SK-N-SH (cell line): ENCODE measurements around the gene BTAF1. TPM values are rescaled to one million over a fixed set of nuclear protein-coding genes. Genes with fewer than 3 reads are reported as not detected.

Experiments used
- CTCF ChIA-PET: fragments of 300-600, 350-600 bp; formaldehyde crosslinking; extraction: SDS; loops from one replicate; lab custom pipeline; 2021; lab: Yijun Ruan, JAX
- POLR2A ChIA-PET: fragments of 350-600 bp; sonication (Branson Sonifier 250); formaldehyde crosslinking; extraction: SDS; loops from one replicate; lab custom pipeline; 2020; ENCODE audit warnings: antibody characterized with exemption, inconsistent platforms; lab: Yijun Ruan, JAX
- DNase-seq: peaks from one replicate; pipeline ENCODE4 v3.0.0; 2012
- H2AFZ ChIP-seq: fragments of 200-600 bp; sonication (generic); 2 replicates; pipeline ENCODE4 v1.8.1; 2016; ENCODE audit warnings: antibody characterized with exemption, mild to moderate bottlenecking, low read depth
- H3F3A ChIP-seq: fragments of 200-600 bp; sonication (generic); replicated peaks from 2 replicates; pipeline ENCODE3; 2016; ENCODE audit warnings: antibody characterized with exemption, mild to moderate bottlenecking; ENCODE audit not compliant: insufficient read depth
- H3K27ac ChIP-seq, 2 experiments: fragments of 200-500 bp in 1 of 2; fragments of 200-600 bp in 1 of 2; sonication (Bioruptor generic) in 1 of 2; sonication (generic), shearing (Covaris generic) in 1 of 2; 2 replicates each; pipeline versions ENCODE4 v1.5.1 to v1.6.1; 2014 to 2016; ENCODE audit warnings: low read depth in 2 of 2, inconsistent platforms in 1 of 2, low read length in 1 of 2, mild to moderate bottlenecking in 1 of 2, mixed read lengths in 1 of 2
- H3K27me3 ChIP-seq: fragments of 200-600 bp; sonication (generic), shearing (Covaris generic); 2 replicates; pipeline ENCODE4 v1.6.1; 2016; ENCODE audit warnings: mixed run types; ENCODE audit not compliant: insufficient read depth
- H3K36me3 ChIP-seq, 2 experiments: fragments of 200-500 bp in 1 of 2; fragments of 200-600 bp in 1 of 2; sonication (Bioruptor generic) in 1 of 2; sonication (generic) in 1 of 2; replicated peaks in 1 of 2; 2 replicates each; pipeline versions ENCODE3 to v1.5.1; 2014 to 2016; ENCODE audit warnings: low read length in 1 of 2, mild to moderate bottlenecking in 1 of 2; ENCODE audit not compliant: insufficient read depth in 2 of 2, control insufficient read depth in 1 of 2
- H3K4me1 ChIP-seq, 2 experiments: fragments of 200-500 bp in 1 of 2; fragments of 200-600 bp in 1 of 2; sonication (Bioruptor generic) in 1 of 2; sonication (generic), shearing (Covaris generic) in 1 of 2; 2 replicates each; pipeline versions ENCODE4 v1.5.1 to v1.6.1; 2014 to 2016; ENCODE audit warnings: low read depth in 1 of 2, low read length in 1 of 2, mixed run types in 1 of 2; ENCODE audit not compliant: insufficient read depth in 2 of 2, control insufficient read depth in 1 of 2
- H3K4me2 ChIP-seq: fragments of 200-600 bp; sonication (generic), shearing (Covaris generic); 2 replicates; pipeline ENCODE4 v1.6.1; 2017; ENCODE audit warnings: mixed run types
- H3K4me3 ChIP-seq, 2 experiments: fragments of 200-500 bp in 1 of 2; fragments of 200-600 bp in 1 of 2; sonication (Bioruptor generic) in 1 of 2; sonication (generic), shearing (Covaris generic) in 1 of 2; 2 replicates each; pipeline versions ENCODE4 v1.5.1 to v1.8.1; 2014 to 2016; ENCODE audit warnings: low read depth in 2 of 2, inconsistent platforms in 1 of 2, low read length in 1 of 2, mild to moderate bottlenecking in 1 of 2, mixed read lengths in 1 of 2, moderate library complexity in 1 of 2
- H3K79me2 ChIP-seq: fragments of 200-600 bp; sonication (generic); 2 replicates; pipeline ENCODE4 v1.8.1; 2017; ENCODE audit warnings: mild to moderate bottlenecking; ENCODE audit not compliant: insufficient read depth
- H3K9ac ChIP-seq: fragments of 200-600 bp; sonication (generic); 2 replicates; pipeline ENCODE4 v1.6.1; 2017; ENCODE audit warnings: mixed run types
- H3K9me2 ChIP-seq: fragments of 200-600 bp; sonication (generic); 2 replicates; pipeline ENCODE4 v1.6.1; 2017; ENCODE audit warnings: mixed run types
- H3K9me3 ChIP-seq: fragments of 200-600 bp; sonication (generic); 2 replicates; pipeline ENCODE4 v1.6.1; 2017; ENCODE audit warnings: mixed run types, mild to moderate bottlenecking, moderate library complexity
- H4K20me1 ChIP-seq: fragments of 200-600 bp; sonication (generic); 2 replicates; pipeline ENCODE4 v1.6.1; 2017; ENCODE audit warnings: mild to moderate bottlenecking, mixed run types; ENCODE audit not compliant: insufficient read depth
- CTCF ChIP-seq: fragments of 200-600 bp; sonication (generic); IDR thresholded peaks from 2 replicates; pipeline ENCODE4 v1.6.1; 2017; ENCODE audit warnings: antibody characterized with exemption, mild to moderate bottlenecking, moderate library complexity
- ELF1 ChIP-seq: IDR thresholded peaks from 2 replicates; pipeline ENCODE4 v1.4.0; 2012
- FOSL2 ChIP-seq: IDR thresholded peaks from 2 replicates; pipeline ENCODE4 v1.4.0; 2012; ENCODE audit warnings: low read depth, mild to moderate bottlenecking, moderate library complexity, borderline replicate concordance
- FOXJ3 ChIP-seq: sonication (generic); formaldehyde crosslinking; IDR thresholded peaks from 2 replicates; pipeline ENCODE4 v1.5.1; 2020; ENCODE audit warnings: mild to moderate bottlenecking, missing genetic modification reagents
- GATA2 ChIP-seq: sonication (generic); formaldehyde crosslinking; IDR thresholded peaks from 2 replicates; pipeline ENCODE4 v1.5.0; 2020; ENCODE audit warnings: mild to moderate bottlenecking, missing genetic modification reagents
- IRF3 ChIP-seq: fragments of 150-350 bp; IDR thresholded peaks from 2 replicates; pipeline ENCODE4 v1.6.1; 2016; ENCODE audit warnings: mild to moderate bottlenecking, low read depth, low read length
- JUND ChIP-seq: IDR thresholded peaks from 2 replicates; pipeline ENCODE4 v1.4.0; 2012
- MEF2A ChIP-seq: IDR thresholded peaks from 2 replicates; pipeline ENCODE4 v1.4.0; 2012; ENCODE audit warnings: low read depth, borderline replicate concordance
- MXI1 ChIP-seq: IDR thresholded peaks from 2 replicates; pipeline ENCODE4 v1.6.1; 2012; ENCODE audit warnings: mild to moderate bottlenecking, low read depth, low read length, improper control_type of control experiment
- NFIC ChIP-seq: IDR thresholded peaks from 2 replicates; pipeline ENCODE4 v1.4.0; 2012; ENCODE audit warnings: borderline replicate concordance
- NRF1 ChIP-seq: IDR thresholded peaks from 2 replicates; pipeline ENCODE4 v1.6.1; 2012; ENCODE audit warnings: low read depth, mild to moderate bottlenecking, low read length
- PBX3 ChIP-seq: IDR thresholded peaks from 2 replicates; pipeline ENCODE4; 2012
- POLR2AphosphoS5 ChIP-seq: IDR thresholded peaks from 2 replicates; pipeline ENCODE4 v1.6.1; 2012; ENCODE audit warnings: low read depth, low read length
- RFX5 ChIP-seq: IDR thresholded peaks from 2 replicates; pipeline ENCODE4 v1.6.1; 2012; ENCODE audit warnings: mild to moderate bottlenecking, improper control_type of control experiment, low read length
- SIN3A ChIP-seq: IDR thresholded peaks from 2 replicates; pipeline ENCODE4 v1.6.1; 2012; ENCODE audit warnings: low read depth, mild to moderate bottlenecking, low read length, moderate library complexity, borderline replicate concordance
- SMC3 ChIP-seq: IDR thresholded peaks from 2 replicates; pipeline ENCODE4 v1.6.1; 2012; ENCODE audit warnings: low read depth, low read length, improper control_type of control experiment
- TAF1 ChIP-seq: IDR thresholded peaks from 2 replicates; pipeline ENCODE4 v1.6.1; 2012; ENCODE audit warnings: low read depth, mild to moderate bottlenecking, low read length, moderate library complexity, borderline replicate concordance
- ZBTB33 ChIP-seq: IDR thresholded peaks from 2 replicates; pipeline ENCODE4 v1.4.0; 2012; ENCODE audit warnings: low read depth, borderline replicate concordance
- WGBS: methylation state at CpG from one replicate; pipeline ENCODE4 v1.1.6; 2017; ENCODE audit warnings: low lambda C conversion rate; 5-methylcytosine and 5-hydroxymethylcytosine counted together
- polyA plus RNA-seq, 3 experiments: library from polyadenylated mRNA; depleted of rRNA; stranded (reverse); fragments of >200 nt; gene quantifications; 2 replicates each; pipeline ENCODE4 v1.2.3, GENCODE V29; 2012

Gene BTAF1
- polyA plus RNA-seq, 1 of the 3 experiments (the other 2 are of a cell fraction) = 9.8 TPM

GRCh38 chr10:92075829-92076228, 152.3 kb downstream of the BTAF1 start (continued):
- TF ChIP-seq SIN3A = no peak
- TF ChIP-seq GATA2 (CRISPR knock-in tag) = no peak
- TF ChIP-seq NRF1 = no peak

DNA sequence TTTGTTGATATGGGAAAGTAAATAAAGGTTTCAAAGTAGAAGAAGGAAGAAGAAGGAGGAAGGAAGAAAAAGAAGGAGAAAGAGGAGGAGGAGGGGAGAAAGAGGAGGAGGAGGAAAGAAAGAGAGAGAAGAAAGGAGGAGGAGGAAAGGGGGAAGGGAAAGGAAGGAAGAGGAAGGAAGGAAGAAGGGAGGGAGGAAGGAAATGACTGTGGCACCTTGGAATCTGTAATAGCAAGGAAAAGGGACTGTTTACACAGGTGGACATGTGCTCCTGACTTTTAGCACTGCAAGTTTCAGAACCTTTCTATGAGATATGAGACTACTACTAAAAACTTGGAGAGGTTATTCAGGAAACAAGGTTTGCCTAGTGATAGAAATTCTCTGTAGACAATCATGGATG, 153.2 kb downstream of the BTAF1 start:
- Histone ChIP-seq H3K4me2 (no peak overlapping the region), H3F3A (no peaks in the 10 kb centered on the region), H3K9me2 (no peaks in the 10 kb centered on the region), H3K9ac (no peak overlapping the region), H3K79me2 (no peaks in the 10 kb centered on the region), H3K4me3 (no peak overlapping the region), H4K20me1 (no peaks in the 10 kb centered on the region), H3K4me1 (no peaks in the 10 kb centered on the region; a peak in 1 of 4 replicates), H3K9me3 (no peaks in the 10 kb centered on the region), H3K27ac (no peak overlapping the region), H2AFZ (no peak overlapping the region), H3K27me3 (no peaks in the 10 kb centered on the region), H3K36me3 (no peaks in the 10 kb centered on the region)
- CTCF ChIA-PET = interaction anchor here (0.6 kb wide), 1 partner anchor 20 kb away, joined by 3 read pairs; no protein-coding TSS in a partner anchor
- no peak for DNase-seq
- POLR2A ChIA-PET = no interaction called here
- TF ChIP-seq MXI1 (no peak), POLR2AphosphoS5 (no peak), TAF1 (no peak), ZBTB33 (no peak)

GRCh38 chr10:92079003-92079402, 155.4 kb downstream of the BTAF1 start:
- Histone ChIP-seq H3K4me1 (no peaks in the 10 kb centered on the region; a peak in 1 of 4 replicates), H3K36me3 (no peaks in the 10 kb centered on the region), H3K9me2 (no peaks in the 10 kb centered on the region), H3K79me2 (no peaks in the 10 kb centered on the region), H3K4me2 (no peak overlapping the region), H3K9ac (no peak overlapping the region), H3F3A (no peaks in the 10 kb centered on the region), H3K27ac (no peak overlapping the region), H3K4me3 (no peak overlapping the region), H3K9me3 (no peaks in the 10 kb centered on the region), H3K27me3 (no peaks in the 10 kb centered on the region), H2AFZ (no peak overlapping the region), H4K20me1 (no peaks in the 10 kb centered on the region)
- no peak for DNase-seq
- WGBS = 88% methylated on average over 6 of the region's 6 CpGs
- ChIA-PET POLR2A (no interaction called here), CTCF (interaction anchor here (2.3 kb wide), 1 partner anchor 9 kb away, joined by 16 read pairs; no protein-coding TSS in a partner anchor)
- no peak for TF ChIP-seq RFX5
- TF ChIP-seq JUND = no peak
- no peak for TF ChIP-seq NFIC
- no peak for TF ChIP-seq MEF2A
- no peak for TF ChIP-seq NRF1
- no peak for TF ChIP-seq PBX3
- TF ChIP-seq GATA2 (CRISPR knock-in tag) = no peak
- no peak for TF ChIP-seq MXI1
- TF ChIP-seq FOXJ3 (CRISPR knock-in tag) = no peak
- no peak for TF ChIP-seq CTCF
- TF ChIP-seq IRF3 = no peak
- no peak for TF ChIP-seq TAF1
- TF ChIP-seq ELF1 = no peak
- TF ChIP-seq SMC3 = no peak
- no peak for TF ChIP-seq FOSL2
